Daoy (cell line): ENCODE results near the gene CEACAM20. TPM values are rescaled to one million over a fixed set of nuclear protein-coding genes. Genes with fewer than 3 reads are reported as not detected.
"Not testable (repeated sequence)": the region's sequence is repeated elsewhere in the genome, so short reads cannot be mapped to it uniquely, and the experiment has no call there.

Experiments
- DNase-seq: peaks from one replicate; pipeline ENCODE4 v3.0.0-alpha.2; 2015; ENCODE audit warnings: low read depth
- total RNA-seq: library from RNA; depleted of rRNA; stranded (reverse); fragments of >200 nt; shearing (Covaris generic); gene quantifications from 2 replicates; pipeline ENCODE4 v1.2.3, GENCODE V29; 2014; rRNA removed

Gene CEACAM20
- total RNA-seq, 1 experiment from 2014 or later = not detected

DNA sequence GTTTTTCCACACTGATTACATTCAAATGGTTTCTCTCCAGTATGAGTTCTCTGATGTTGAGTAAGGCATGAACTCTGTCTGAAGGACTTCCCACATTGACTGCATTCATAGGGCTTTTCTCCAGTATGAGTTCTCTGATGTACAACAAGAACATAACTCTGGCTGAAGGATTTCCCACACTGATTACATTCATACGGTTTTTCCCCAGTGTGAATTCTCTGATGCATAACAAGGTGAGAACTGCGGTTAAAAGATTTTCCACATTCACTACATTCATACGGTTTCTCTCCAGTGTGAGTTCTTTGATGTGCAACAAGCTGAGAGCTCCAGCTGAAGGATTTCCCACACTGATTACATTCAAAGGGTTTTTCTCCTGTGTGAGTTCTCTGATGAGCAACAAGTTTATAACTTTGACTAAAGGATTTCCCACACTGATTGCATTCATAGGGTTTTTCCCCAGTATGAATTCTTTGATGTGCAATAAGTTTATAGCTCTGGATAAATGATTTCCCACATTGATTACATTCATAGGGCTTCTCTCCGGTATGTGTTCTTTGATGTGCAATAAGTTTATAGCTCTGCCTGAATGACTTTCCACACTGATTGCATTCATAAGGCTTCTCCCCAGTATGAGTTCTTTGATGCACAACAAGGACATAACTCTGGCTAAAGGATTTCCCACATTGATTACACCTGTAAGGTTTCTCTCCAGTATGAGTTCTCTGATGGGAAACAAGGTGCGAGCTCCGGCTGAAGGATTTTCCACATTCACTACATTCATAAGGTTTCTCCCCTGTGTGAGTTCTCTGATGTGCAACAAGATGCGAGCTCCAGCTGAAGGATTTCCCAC is 52.7 kb downstream of the CEACAM20 start:
- no peak for DNase-seq

DNA sequence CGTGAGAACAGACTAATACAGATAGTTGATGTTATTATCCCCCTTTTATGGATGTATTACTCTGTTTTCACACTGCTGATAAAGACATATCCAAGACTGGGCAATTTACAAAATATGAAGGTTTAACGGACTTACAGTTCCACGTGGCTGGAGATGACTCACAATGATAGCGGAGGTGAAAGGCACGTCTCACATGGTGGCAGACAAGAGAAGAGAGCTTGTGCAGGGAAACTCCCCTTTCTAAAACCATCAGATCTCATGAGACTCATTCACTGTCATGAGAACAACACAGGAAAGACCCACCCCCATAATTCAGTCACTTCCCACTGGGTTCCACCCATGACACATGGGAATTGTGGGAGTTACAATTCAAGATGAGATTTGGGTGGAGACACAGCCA is 60.7 kb downstream of the CEACAM20 start:
- not testable (repeated sequence) for DNase-seq

DNA sequence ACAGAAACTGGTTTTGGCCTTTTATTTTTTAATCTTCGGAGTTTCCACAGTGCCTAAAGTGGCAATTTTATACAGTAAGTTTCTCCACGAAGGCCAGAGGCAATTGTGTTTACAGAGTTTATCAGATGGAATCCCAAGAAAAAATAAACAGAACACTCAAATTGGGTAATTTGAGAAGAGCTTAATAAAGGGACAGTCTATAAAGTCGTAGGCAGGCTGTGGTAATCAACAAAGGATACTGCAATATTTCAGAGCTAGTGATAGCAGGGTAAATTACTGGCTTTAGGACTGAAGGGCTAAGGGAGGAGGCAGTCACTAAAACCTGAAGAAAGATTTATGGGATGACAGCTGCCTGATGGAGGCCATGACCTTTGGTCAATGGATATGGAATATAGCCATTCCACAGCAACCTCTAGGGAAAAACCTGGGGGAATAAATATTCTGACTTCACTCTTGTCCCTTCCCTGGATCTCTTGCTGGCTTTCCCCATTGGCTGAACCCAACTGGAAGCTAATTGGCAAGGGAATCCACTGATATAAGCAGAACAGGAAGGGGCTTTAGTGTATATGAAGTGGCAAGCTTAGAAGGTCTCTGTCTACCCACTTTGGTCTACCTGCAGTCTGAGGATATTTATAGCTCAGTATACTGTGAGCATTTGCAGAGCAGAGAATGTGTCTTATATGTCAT is 66.7 kb downstream of the CEACAM20 start:
- not testable (repeated sequence) for DNase-seq

Other genes starting within 250 kb of the CEACAM20 start
- 2.0 and 4.8 TPM in 2 replicates for gene ZNF235, start 224.7 kb downstream of the CEACAM20 start, total RNA-seq
- 4.1 and 5.5 TPM in 2 replicates for gene ZNF112, start 173.0 kb downstream of the CEACAM20 start, total RNA-seq
- 1.9 and 3.0 TPM in 2 replicates for gene ZNF285, start 128.1 kb downstream of the CEACAM20 start, total RNA-seq
- 5.0 and 9.1 TPM in 2 replicates for gene ZNF229, start 81.2 kb downstream of the CEACAM20 start, total RNA-seq
- 7.3 and 8.3 TPM in 2 replicates for gene ZNF180, start 29.2 kb downstream of the CEACAM20 start, total RNA-seq
- not detected in 2 replicates for gene IGSF23, start 83.9 kb upstream of the CEACAM20 start, total RNA-seq
- 74.5 and 78.3 TPM in 2 replicates for gene PVR, start 114.2 kb upstream of the CEACAM20 start, total RNA-seq
- gene CEACAM19, start 141.8 kb upstream of the CEACAM20 start, total RNA-seq = 0.23 and 0.42 TPM in 2 replicates
- gene CEACAM16, start 169.5 kb upstream of the CEACAM20 start, total RNA-seq = not detected in 2 replicates
- 7.6 and 9.3 TPM in 2 replicates for gene BCL3, start 219.0 kb upstream of the CEACAM20 start, total RNA-seq
- not detected in 2 replicates for gene CBLC, start 248.2 kb upstream of the CEACAM20 start, total RNA-seq